Stimulated activated CD4-positive, alpha-beta T cell treated with anti-CD3 and anti-CD28 coated beads, Interleukin-15, amount 100 ng/mL, for 1 hour (primary cell): ENCODE data around the gene ABT1.
A peak's percentile ranks its signal among the peaks of the same experiment; 100 is the strongest.

Experiments
- DNase-seq, 2 donors: peaks; one replicate each; pipeline ENCODE4 v3.0.0-alpha.2; 2020; ENCODE audit warnings: low read depth in 1 of 2, low spot score in 1 of 2

Gene ABT1

GRCh38 chr6:26571592-26572296, 25.0 kb upstream of the ABT1 start:
- peak in 1 of 2 donors; percentile 30 for DNase-seq

DNA sequence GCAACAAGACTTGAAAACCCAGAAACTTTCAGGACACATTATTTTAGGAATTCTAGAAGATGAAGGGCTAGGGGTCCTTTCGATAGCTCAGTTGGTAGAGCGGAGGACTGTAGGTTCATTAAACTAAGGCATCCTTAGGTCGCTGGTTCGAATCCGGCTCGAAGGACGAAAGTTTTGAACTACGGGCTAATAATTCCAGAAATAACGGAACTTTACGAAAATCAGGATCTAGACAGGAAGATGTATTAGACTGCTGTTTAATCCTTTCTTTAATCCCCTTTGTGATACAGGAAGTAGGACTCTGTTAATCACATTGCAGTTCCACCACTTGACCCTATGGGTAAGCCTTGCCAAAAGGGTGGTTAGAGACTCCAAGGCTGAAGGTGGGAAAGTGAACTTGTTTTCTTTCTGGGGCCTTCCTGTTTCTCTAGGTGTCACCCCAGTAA, 21.2 kb upstream of the ABT1 start:
- no peak for DNase-seq

DNA sequence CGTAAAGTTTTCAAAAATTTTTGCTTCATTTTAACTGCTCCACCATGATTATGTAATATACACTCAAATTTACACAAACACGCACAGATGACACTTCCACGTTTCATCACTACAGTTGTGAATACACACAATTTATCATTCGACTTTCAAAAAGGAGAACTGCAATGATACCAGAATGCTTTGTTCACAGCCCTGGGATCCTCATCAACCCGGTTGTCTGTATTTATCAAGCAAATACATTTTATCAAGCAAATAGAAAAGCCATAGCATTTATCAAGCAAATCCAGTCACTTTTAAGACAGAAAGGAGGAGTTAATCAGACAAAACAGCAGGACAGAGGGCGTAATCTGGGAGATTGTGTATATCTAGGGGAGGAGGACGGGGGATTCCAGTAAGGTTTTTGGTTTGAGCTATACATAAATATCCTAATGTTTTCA, 20.3 kb upstream of the ABT1 start:
- DNase-seq: no peak

DNA sequence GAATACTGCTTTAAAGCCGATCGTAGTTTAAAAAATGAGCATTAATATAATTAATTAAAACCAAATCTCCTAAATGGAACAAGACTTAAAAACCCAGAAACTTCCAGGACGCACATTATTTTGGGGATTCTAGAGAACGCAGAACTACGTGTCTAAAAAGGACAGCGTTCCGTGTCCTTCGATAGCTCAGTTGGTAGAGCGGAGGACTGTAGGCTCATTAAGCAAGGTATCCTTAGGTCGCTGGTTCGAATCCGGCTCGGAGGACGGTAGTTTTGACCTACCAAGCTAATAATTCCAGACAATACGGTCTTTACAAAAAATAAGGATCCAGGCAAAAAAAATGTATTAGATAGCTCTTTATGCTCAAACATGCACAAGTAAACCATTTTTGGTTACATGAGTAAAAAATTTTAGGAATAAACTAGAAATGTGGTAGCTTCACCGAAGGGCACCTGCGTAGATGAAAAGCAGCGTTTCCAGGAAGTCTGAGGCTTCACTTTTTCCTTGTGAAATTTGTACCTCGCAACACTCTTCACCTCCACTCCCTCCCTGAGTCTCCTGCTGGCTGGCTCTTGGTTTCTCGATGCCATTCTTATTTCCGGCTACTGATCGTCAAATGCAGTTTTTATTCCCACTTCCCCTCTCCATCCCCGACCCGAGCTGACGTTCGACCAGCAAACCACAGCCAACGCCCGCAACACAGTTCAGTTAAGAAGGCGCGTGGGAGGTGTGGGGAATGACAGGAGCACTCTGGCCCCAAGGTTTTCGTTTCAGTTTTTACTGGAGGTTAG, 19.6 kb upstream of the ABT1 start:
- DNase-seq: peak in 1 of 2 donors; percentile 48

DNA sequence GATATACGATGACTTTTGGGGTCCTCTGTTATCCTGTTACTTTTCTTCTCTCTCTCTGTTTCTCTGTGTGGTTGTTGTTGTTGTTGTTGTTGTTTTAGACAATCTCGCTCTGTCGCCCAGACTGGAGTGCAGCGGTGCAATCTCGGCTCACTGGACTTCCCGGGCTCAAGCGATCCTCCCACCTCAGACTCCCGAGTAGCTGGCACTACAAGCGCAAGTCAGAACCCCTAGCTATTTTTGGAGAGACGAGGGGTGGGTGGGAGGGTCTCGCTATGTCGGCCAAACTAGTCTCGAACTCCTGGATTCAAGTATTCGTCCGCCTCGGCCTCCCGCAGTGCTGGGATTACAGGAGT, 19.1 kb upstream of the ABT1 start:
- no peak for DNase-seq

GRCh38 chr6:26578279-26578678, 18.5 kb upstream of the ABT1 start:
- DNase-seq: no peak

DNA sequence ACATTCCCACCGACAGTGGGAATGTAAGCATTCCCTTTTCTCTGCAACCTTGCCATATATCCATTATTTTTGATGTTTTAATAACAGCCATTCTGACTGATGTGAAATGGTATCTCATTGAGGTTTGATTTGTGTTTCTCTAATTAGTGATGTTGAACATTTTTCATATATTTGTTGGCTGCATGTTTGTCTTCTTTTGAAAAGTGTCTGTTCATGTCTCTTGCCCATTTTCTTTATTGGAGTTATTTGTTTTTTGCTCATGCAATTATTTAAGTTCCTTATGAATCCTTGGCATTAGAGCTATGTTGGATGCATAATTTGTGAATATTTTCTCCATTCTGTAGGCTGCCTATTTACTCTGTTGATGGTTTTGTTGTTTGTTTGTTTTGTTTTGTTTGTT, 18.0 kb upstream of the ABT1 start:
- no peak for DNase-seq

GRCh38 chr6:26581164-26581915, 15.4 kb upstream of the ABT1 start:
- no peak for DNase-seq

- no peak for DNase-seq
Measured at GRCh38 chr6:26588965-26589364, 7.8 kb upstream of the ABT1 start.

DNA sequence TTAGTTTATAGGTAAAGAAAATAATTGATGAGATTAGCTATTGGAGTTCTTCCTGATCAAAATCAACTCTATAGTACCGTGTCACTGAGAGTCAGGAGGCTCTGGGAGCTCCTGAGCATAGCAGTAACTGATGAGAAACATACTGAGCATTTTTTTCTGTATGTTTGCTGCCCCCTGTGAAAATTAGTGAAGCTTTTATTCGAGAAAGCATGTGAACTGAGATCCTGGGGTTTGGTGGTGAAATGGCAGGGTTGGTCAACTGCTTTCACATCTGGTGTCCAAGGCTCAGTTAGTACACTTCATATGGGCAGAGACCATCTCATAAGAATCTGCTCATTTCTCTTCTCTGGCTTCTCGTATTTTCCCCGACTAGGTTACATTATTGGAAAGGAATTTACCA, 4.1 kb upstream of the ABT1 start:
- no peak for DNase-seq

DNA sequence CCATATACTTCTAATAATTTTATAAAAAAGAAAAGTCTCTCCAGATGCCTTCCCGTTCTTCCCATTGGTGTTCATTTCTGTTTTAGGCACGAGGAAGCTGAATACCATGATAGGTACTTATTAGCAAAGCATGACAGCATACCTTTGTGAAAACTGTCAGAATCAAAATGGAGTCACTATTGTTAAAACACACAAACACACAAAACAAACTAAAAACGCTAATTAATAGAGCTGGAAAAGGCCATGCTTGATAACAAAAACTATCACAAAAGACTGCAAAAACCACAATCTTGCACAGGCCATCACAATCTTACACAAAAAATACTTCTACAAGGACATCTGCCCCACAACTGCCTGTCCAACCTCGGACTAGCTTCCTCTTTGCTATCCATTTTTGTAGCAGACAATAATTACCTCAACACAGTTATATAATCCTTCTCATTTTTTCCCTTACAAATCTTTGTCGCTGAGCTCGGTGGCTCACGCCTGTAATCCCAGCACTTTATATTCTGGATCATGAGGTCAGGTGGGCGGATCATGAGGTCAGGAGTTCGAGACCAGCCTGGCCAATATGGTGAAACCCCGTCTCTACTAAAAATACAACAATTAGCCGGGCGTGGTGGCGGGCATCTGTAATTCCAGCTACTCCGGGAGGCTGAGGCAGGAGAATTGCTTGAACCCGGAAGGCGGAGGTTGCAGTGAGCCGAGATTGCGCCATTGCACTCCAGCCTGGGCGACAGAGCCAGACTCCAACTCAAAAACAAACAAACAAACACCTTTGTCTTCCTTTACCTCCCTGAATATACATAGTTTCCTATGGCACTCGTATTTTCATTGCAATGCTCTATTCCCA, 3.2 kb upstream of the ABT1 start:
- no peak for DNase-seq

- no peak for DNase-seq
Measured at GRCh38 chr6:26594131-26594498, 2.6 kb upstream of the ABT1 start.

- no peak for DNase-seq
Measured at GRCh38 chr6:26594730-26595632, 1.8 kb upstream of the ABT1 start.

DNA sequence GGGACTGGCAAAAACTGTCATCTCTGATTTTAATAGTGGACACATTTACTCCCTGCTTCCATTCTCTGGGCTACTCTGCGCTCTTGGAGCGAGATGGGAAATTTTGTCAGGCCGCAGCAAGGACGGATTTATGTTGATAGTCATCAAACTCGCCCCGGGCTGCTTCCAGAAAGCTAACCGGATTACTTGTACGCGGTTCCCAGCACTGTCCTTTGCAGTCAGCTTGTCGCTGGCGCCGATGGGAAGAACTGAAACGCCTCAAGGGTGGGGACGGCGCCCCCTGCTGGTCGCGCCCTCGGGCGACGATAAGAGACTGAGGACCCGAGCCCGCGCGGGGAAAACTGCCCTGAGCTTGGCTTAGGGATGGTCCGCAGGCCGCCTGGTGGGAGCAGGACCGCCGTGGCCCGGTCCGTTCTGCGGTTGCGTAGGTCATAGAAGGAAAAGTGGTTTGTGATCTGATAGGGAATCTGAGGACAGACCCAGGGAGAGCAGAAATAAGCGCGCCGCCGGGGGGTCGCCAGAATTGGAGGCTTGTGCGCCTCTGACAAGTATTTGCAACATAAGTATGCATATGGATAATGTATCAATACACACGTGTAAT, 984 bp upstream of the ABT1 start:
- DNase-seq: peak; percentile 71 to 82

DNA sequence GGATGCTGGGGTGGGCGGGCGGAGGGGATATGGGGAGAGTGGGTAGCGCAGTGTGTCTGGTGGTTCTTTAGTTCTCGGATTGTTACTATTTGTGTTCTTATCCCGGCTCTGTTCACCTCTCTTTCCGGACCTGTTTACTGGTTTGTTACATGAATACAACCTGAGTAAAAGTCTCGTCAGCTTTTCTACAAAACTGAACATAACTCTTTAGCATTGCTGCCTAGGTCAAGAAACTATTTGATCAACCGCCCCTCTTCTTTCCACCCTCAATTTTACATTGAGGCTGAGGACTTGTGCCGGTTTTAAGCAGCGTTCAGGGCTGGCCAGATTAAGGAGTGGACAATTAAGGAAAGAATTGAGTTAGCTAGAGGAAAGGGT, 625 bp downstream of the ABT1 start:
- no peak for DNase-seq

GRCh38 chr6:26597821-26598220, 1.1 kb downstream of the ABT1 start:
- DNase-seq: no peak

- no peak for DNase-seq
Measured at GRCh38 chr6:26598267-26598666, 1.5 kb downstream of the ABT1 start.

DNA sequence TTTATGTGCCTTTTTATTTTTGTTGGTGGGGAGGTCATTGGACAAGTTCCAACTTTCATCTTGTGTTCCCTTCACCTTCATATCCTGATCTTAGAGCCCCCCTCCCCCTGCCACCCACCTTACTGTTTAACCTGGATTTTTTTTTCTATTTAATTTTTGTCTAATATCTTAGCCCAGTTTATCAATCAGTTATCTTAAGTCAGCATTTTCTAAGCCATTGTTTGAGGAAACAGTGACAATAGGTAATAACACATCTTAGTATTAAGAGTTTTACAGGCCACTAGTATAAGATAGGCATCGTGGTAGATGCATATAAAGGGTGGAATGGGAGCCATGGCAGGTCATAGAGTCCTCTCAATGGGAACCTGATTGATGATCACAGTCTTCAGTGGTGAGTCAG, 2.4 kb downstream of the ABT1 start:
- no peak for DNase-seq

DNA sequence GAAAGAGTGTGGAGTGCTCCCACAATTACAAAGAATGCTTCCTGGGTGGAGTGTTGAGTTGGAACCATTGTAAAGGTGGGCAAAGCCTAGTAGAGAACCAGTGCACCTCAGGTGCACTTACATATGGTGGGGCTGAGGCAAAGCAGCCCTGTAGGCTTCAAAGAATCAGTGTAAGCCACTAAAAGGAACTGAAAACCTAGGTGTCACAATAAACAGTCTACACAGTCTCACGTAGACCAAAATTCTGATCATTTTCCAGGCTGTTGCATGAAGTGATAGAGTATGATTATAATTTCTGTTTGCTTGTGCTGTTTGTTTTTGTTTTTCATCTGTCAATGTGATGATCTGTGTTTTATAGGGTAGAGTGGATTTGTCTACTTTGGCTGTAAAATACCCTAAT, 2.8 kb downstream of the ABT1 start:
- no peak for DNase-seq

DNA sequence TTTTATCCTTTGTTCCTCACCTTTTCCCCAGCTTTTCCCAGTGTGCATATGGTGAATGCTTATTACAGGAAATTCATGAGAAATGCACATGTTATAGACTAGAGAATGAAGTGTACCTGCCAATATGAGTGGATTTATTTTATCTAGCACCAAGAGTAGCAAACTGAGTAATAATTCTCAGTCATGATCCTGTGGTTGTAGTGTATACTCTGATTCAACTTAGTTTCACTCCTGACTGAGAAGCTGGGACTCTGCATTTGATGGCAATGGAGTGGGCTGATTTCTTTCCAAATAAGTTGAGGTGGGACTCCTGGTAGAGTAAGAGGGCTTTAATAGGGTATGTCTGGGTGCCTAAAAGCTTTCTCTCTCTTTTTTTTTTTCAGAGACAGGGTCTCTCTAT, 4.0 kb downstream of the ABT1 start:
- no peak for DNase-seq
